A673 (cell line): ENCODE measurements around the gene TMEM266. TPM values are rescaled to one million over a fixed set of nuclear protein-coding genes. Genes with fewer than 3 reads are reported as not detected.

Source experiments
- BruUV-seq: library from RNA; stranded (reverse); fragments of 400-500 nt; replicated peaks from 2 replicates; lab custom pipeline; 2021; lab: Mats Ljungman, UMichigan
- CTCF ChIA-PET: fragments of 300-600 bp; sonication (Branson Sonifier 250); formaldehyde crosslinking; loops from one replicate; lab custom pipeline; 2022; ENCODE audit warnings: antibody characterized with exemption; lab: Charles Lee
- POLR2A ChIA-PET: fragments of 300-600 bp; sonication (Branson Sonifier 250); formaldehyde crosslinking; loops from one replicate; lab custom pipeline; 2022; ENCODE audit warnings: antibody characterized with exemption; ENCODE audit not compliant: low non-redundant PET; lab: Charles Lee
- DNase-seq: peaks from one replicate; pipeline ENCODE4 v3.0.0-alpha.2; 2015; ENCODE audit warnings: low spot score
- H3K27ac ChIP-seq: fragments of 200-600 bp; sonication (generic); 2 replicates; pipeline ENCODE4 v1.5.1; 2016; ENCODE audit warnings: mixed run types, low read depth, mild to moderate bottlenecking, mixed read lengths, antibody characterized with exemption, low read length; ENCODE audit not compliant: poor library complexity, severe bottlenecking
- H3K27me3 ChIP-seq: fragments of 200-600 bp; sonication (generic); replicated peaks from 2 replicates; pipeline ENCODE4 v1.6.1; 2017; ENCODE audit warnings: mixed run types, low read depth, mild to moderate bottlenecking, mixed read lengths, antibody characterized with exemption, low read length; ENCODE audit not compliant: insufficient read depth, poor library complexity
- H3K36me3 ChIP-seq: fragments of 200-600 bp; sonication (generic); 2 replicates; pipeline ENCODE4 v1.6.1; 2016; ENCODE audit warnings: mixed run types, mild to moderate bottlenecking, mixed read lengths, antibody characterized with exemption, low read length; ENCODE audit not compliant: insufficient read depth, poor library complexity, severe bottlenecking
- H3K4me1 ChIP-seq: fragments of 200-600 bp; sonication (generic); 2 replicates; pipeline ENCODE4 v1.6.1; 2017; ENCODE audit warnings: mixed run types, mild to moderate bottlenecking, mixed read lengths, antibody characterized with exemption, low read length; ENCODE audit not compliant: insufficient read depth, poor library complexity, severe bottlenecking
- H3K4me3 ChIP-seq: fragments of 200-600 bp; sonication (generic); 2 replicates; pipeline ENCODE4 v1.5.1; 2016; ENCODE audit warnings: low read depth, mixed run types, mild to moderate bottlenecking, mixed read lengths, low read length; ENCODE audit not compliant: poor library complexity, severe bottlenecking
- H3K9me3 ChIP-seq: fragments of 200-600 bp; sonication (generic); 2 replicates; pipeline ENCODE4 v1.6.1; 2016; ENCODE audit warnings: mixed run types, low read depth, mild to moderate bottlenecking, mixed read lengths, antibody characterized with exemption, low read length; ENCODE audit not compliant: poor library complexity, severe bottlenecking
- EZH2 ChIP-seq: fragments of 200-600 bp; sonication (generic); IDR thresholded peaks from 2 replicates; pipeline ENCODE4 v1.6.1; 2017; ENCODE audit warnings: borderline replicate concordance, low read depth, mild to moderate bottlenecking, mixed read lengths, antibody characterized with exemption, low read length; ENCODE audit not compliant: poor library complexity, severe bottlenecking
- intact Hi-C: fragments of 100-400 bp; cut with micrococcal nuclease; formaldehyde crosslinking; loops from one replicate; pipeline ENCODE4 v1.10.0; 2022; ENCODE audit not compliant: unreplicated experiment
- total RNA-seq: library from RNA; stranded (reverse); gene quantifications from 2 replicates; pipeline ENCODE4 v1.2.3, GENCODE V29; 2021
- TF ChIP-seq, protein P1 (sequence below): fragments of 300-800, 200-600 bp; sonication (generic); conservative IDR thresholded peaks from 2 replicates; pipeline ENCODE4 v1.5.1; 2017; ENCODE audit warnings: low read depth, mild to moderate bottlenecking, antibody characterized with exemption, low read length, moderate library complexity, mixed read lengths

The TMEM266 gene
- total RNA-seq, 1 experiment from 2014 or later: not detected

DNA sequence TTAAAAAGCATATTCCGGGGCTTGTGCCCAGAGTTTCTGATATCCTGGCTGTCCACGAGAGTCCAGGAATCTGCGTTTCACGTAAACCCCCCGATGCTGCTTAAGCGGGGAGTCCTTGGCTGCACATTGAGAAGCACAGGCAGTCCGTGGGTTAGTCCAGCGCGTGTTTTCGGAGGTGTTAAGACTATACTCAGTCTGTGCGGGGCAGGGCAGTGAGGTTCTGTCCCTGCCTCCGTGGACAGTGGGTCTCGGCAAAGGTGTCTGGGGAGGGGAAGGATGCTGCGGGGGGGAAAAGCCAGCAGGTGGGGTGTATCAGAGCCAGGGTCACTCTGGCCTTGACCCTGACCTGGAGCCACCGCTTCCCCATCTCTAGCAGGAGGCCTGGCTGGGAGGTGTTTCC is 106.2 kb downstream of the TMEM266 start:
- POLR2A ChIA-PET: no interaction called here
- H3K4me1 ChIP-seq: no peaks in the 10 kb centered on the region
- no peaks in the 10 kb centered on the region for H3K9me3 ChIP-seq
- TF ChIP-seq EZH2: no peak
- TF ChIP-seq, protein P1, sequence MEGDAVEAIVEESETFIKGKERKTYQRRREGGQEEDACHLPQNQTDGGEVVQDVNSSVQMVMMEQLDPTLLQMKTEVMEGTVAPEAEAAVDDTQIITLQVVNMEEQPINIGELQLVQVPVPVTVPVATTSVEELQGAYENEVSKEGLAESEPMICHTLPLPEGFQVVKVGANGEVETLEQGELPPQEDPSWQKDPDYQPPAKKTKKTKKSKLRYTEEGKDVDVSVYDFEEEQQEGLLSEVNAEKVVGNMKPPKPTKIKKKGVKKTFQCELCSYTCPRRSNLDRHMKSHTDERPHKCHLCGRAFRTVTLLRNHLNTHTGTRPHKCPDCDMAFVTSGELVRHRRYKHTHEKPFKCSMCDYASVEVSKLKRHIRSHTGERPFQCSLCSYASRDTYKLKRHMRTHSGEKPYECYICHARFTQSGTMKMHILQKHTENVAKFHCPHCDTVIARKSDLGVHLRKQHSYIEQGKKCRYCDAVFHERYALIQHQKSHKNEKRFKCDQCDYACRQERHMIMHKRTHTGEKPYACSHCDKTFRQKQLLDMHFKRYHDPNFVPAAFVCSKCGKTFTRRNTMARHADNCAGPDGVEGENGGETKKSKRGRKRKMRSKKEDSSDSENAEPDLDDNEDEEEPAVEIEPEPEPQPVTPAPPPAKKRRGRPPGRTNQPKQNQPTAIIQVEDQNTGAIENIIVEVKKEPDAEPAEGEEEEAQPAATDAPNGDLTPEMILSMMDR: no peak
- intact Hi-C loops: no loop called here
- no peak overlapping the region for H3K4me3 ChIP-seq
- H3K36me3 ChIP-seq: no peaks in the 10 kb centered on the region
- DNase-seq: no peak
- CTCF ChIA-PET: no interaction called here
- BruUV-seq: no TSS peak
- no peak overlapping the region for H3K27ac ChIP-seq
- H3K27me3 ChIP-seq: no peaks in the 10 kb centered on the region

DNA sequence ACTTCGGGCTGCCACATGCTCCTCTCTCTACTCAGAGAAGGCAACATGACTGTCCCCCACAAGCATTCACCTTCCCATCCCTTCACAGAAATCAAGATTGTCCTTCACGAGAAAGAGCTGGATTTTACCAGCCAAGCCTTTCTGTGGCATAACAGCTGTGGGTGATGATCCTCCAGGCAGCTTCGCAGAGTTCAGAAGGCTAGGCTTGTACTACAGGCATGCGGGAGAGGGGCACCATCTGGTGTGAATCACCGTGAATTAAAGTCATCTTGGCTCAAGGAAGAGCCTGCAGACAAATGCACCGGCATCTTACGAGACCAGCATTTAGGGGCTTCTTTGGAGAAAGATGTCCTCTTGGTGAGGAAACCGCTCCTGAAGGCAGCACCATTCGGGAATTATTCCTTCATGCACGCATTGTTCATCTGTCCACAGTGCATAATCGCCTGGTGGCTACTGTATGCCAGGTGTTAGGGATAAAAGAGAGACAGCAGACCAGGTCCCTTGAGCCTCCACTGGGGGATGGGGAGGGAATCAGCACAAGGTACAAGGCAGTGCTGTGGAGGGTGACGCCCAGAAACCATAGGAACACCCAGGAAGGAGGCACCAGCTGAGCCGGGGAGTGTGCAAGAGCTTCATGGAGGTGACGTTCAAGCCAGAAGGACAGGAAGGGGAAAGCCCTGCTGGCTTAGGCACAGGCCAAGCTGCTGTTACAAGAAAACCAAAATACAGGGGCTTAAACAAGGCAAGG is 108.6 kb downstream of the TMEM266 start:
- ChIA-PET POLR2A (no interaction called here), CTCF (no interaction called here)
- H3K9me3 ChIP-seq: no peaks in the 10 kb centered on the region
- no peaks in the 10 kb centered on the region for H3K36me3 ChIP-seq
- DNase-seq: no peak
- no peak overlapping the region for H3K27ac ChIP-seq
- no TSS peak for BruUV-seq
- no peak overlapping the region for H3K4me3 ChIP-seq
- intact Hi-C loops: no loop called here
- TF ChIP-seq, protein P1: no peak
- TF ChIP-seq EZH2: no peak
- H3K27me3 ChIP-seq: no peaks in the 10 kb centered on the region
- no peaks in the 10 kb centered on the region for H3K4me1 ChIP-seq

DNA sequence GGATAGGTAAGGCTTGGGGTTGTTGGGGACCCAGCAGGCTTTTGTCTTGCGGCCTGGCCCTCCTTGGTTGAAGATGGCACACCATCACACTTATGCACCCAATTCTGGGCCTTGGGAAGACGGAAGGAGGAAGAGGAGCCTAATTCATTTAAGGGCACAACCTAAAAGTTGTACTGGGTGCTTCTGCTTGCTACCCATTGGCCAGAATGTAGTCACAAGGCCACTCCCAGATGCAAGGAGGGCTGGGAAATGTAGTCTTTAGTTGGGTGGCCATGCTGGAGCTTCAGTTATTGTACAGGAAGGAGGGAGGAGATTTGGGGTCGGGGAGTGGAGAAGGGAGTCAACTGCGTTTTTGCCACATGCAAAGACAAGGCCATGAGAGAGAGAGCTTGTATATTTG is 109.2 kb downstream of the TMEM266 start:
- Histone ChIP-seq H3K36me3 (no peaks in the 10 kb centered on the region), H3K4me1 (no peaks in the 10 kb centered on the region), H3K27me3 (no peaks in the 10 kb centered on the region), H3K9me3 (no peaks in the 10 kb centered on the region), H3K4me3 (no peak overlapping the region), H3K27ac (no peak overlapping the region)
- ChIA-PET CTCF (no interaction called here), POLR2A (no interaction called here)
- intact Hi-C loops: no loop called here
- peak; percentile 45 for DNase-seq
- no TSS peak for BruUV-seq
- TF ChIP-seq, protein P1: no peak
- TF ChIP-seq EZH2: no peak
